ENCODE data around the gene PRG2.

Gene PRG2

GRCh38 chr11:57394203-57394965 is 3.9 kb upstream of the PRG2 start:
- DNase-seq = no peak

GRCh38 chr11:57392763-57393105 is 2.3 kb upstream of the PRG2 start:
- no peak for DNase-seq

GRCh38 chr11:57392066-57392762 is 1.8 kb upstream of the PRG2 start:
- DNase-seq = no peak

GRCh38 chr11:57391539-57391938 is 1.1 kb upstream of the PRG2 start:
- no peak for DNase-seq

GRCh38 chr11:57391111-57391510 is 661 bp upstream of the PRG2 start:
- DNase-seq = no peak

- peak; percentile 11 for DNase-seq
These were observed 3.0 kb downstream of the PRG2 start for GRCh38 chr11:57387289-57388030.

- no peak for DNase-seq
These were observed 4.1 kb downstream of the PRG2 start for GRCh38 chr11:57386178-57386940.

- DNase-seq = no peak
These were observed 9.5 kb downstream of the PRG2 start, which contains the start of gene PRG3 for GRCh38 chr11:57380975-57381374. TSS of gene PRG3 (minus strand) at chr11:57381150. CDS start at chr11:57380708, 442 bp downstream.

- DNase-seq = no peak
These were observed 10.7 kb downstream of the PRG2 start for GRCh38 chr11:57379732-57380131.

GRCh38 chr11:57378186-57378585 is 12.3 kb downstream of the PRG2 start:
- no peak for DNase-seq

GRCh38 chr11:57377107-57377506 is 13.3 kb downstream of the PRG2 start:
- DNase-seq = no peak

- DNase-seq = no peak
These were observed 14.1 kb downstream of the PRG2 start for GRCh38 chr11:57376095-57377090.

GRCh38 chr11:57375490-57375889 is 15.0 kb downstream of the PRG2 start:
- DNase-seq = no peak

- no peak for DNase-seq
These were observed 15.5 kb downstream of the PRG2 start for GRCh38 chr11:57374966-57375365.

- no peak for DNase-seq
These were observed 17.3 kb downstream of the PRG2 start for GRCh38 chr11:57373146-57373545.

GRCh38 chr11:57370941-57371340 is 19.5 kb downstream of the PRG2 start:
- no peak for DNase-seq

GRCh38 chr11:57370251-57370650 is 20.2 kb downstream of the PRG2 start:
- DNase-seq = no peak

- no peak for DNase-seq
These were observed 21.6 kb downstream of the PRG2 start for GRCh38 chr11:57368845-57369232.

GRCh38 chr11:57368106-57368844 is 22.2 kb downstream of the PRG2 start:
- peak; percentile 80 for DNase-seq

GRCh38 chr11:57364851-57365660 is 25.4 kb downstream of the PRG2 start:
- no peak for DNase-seq
